Stimulated activated naive CD8-positive, alpha-beta T cell treated with anti-CD3 and anti-CD28 coated beads, Interleukin-15, Interleukin-2, amounts not matched to agents 100 ng/mL and 50 ng/mL, for 24 hours (primary cell): Measurements from ENCODE around the gene TENT5A.
"Not testable (repeated sequence)": the region's sequence is repeated elsewhere in the genome, so short reads cannot be mapped to it uniquely, and the experiment has no call there.

Experiments used
- H3K27ac Mint-ChIP-seq: one replicate; pipeline ENCODE4 v1.8.0; 2021; ENCODE audit warnings: mild to moderate bottlenecking, mixed read lengths
- H3K27me3 Mint-ChIP-seq: one replicate; pipeline ENCODE4 v1.8.0; 2021; ENCODE audit warnings: mixed read lengths
- H3K36me3 Mint-ChIP-seq: one replicate; pipeline ENCODE4 v1.8.0; 2021; ENCODE audit warnings: low read depth, mixed read lengths
- H3K4me1 Mint-ChIP-seq: one replicate; pipeline ENCODE4 v1.8.0; 2021; ENCODE audit warnings: low read depth, mixed read lengths
- H3K4me3 Mint-ChIP-seq: one replicate; pipeline ENCODE4 v1.8.0; 2021; ENCODE audit warnings: mild to moderate bottlenecking, mixed read lengths
- H3K9me3 Mint-ChIP-seq: one replicate; pipeline ENCODE4 v1.8.0; 2021; ENCODE audit warnings: mixed read lengths

TENT5A gene

DNA sequence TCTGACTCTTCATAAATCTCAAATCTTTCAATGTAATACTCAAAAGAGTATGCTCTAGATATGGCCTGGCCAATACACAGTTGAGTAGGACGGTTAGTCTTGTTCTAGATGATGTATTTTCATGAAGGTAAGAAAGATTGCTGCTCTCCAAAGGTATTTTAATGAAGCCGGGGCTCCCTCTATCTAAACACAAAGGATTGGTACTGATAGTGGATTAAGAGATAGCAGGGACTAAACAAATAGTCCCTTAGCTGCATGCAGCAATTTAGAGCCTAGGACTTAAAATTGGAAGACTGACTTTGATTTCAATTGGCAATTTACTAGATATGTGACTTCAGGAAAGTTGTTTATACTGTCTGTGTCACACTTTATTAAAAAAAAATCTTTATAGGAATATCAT lies 31.4 kb upstream of the TENT5A start:
- H3K27ac Mint-ChIP-seq = no peak overlapping the region
- H3K4me3 Mint-ChIP-seq = no peak overlapping the region
- peaks cover 15% of the 10 kb centered on the region for H3K27me3 Mint-ChIP-seq
- H3K36me3 Mint-ChIP-seq = no peaks in the 10 kb centered on the region
- H3K4me1 Mint-ChIP-seq = no peaks in the 10 kb centered on the region
- H3K9me3 Mint-ChIP-seq = peaks cover 5% of the 10 kb centered on the region

- H3K36me3 Mint-ChIP-seq = no peaks in the 10 kb centered on the region
- H3K27ac Mint-ChIP-seq = no peak overlapping the region
- H3K27me3 Mint-ChIP-seq = peaks cover 15% of the 10 kb centered on the region
- no peak overlapping the region for H3K4me3 Mint-ChIP-seq
- H3K9me3 Mint-ChIP-seq = peaks cover 5% of the 10 kb centered on the region
- no peaks in the 10 kb centered on the region for H3K4me1 Mint-ChIP-seq
Observed at GRCh38 chr6:81781624-81782023, 29.1 kb upstream of the TENT5A start.

- H3K4me1 Mint-ChIP-seq = peaks cover 4% of the 10 kb centered on the region
- no peaks in the 10 kb centered on the region for H3K36me3 Mint-ChIP-seq
- H3K27me3 Mint-ChIP-seq = peaks cover 14% of the 10 kb centered on the region
- peaks cover 5% of the 10 kb centered on the region for H3K9me3 Mint-ChIP-seq
- H3K27ac Mint-ChIP-seq = no peak overlapping the region
- no peak overlapping the region for H3K4me3 Mint-ChIP-seq
Observed at GRCh38 chr6:81777586-81778268, 25.2 kb upstream of the TENT5A start.

DNA sequence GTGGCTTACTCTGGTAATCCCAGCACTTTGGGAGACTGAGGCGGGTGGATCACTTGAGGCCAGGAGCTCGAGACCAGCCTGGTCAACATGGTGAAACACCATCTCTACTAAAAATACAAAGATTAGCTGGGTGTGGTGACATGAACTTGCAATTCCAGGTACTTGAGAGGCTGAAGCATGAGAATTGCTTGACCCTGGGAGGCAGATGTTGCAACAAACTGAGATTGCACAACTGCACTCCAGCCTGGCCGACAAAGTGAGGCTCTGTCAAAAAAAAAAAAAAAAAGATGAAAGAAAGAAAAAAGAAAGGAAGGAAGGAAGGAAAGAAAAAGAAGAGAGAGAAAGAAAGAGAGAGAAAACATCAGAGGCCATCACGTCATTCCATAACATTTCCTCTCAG lies 23.7 kb upstream of the TENT5A start:
- H3K4me3 Mint-ChIP-seq, H3K4me1 Mint-ChIP-seq, H3K27me3 Mint-ChIP-seq, H3K36me3 Mint-ChIP-seq, H3K9me3 Mint-ChIP-seq, H3K27ac Mint-ChIP-seq: not testable (repeated sequence)

GRCh38 chr6:81774542-81774941 lies 22.1 kb upstream of the TENT5A start:
- Mint-ChIP-seq H3K4me1 (peaks cover 6% of the 10 kb centered on the region), H3K27me3 (peaks cover 3% of the 10 kb centered on the region), H3K36me3 (no peaks in the 10 kb centered on the region), H3K27ac (no peak overlapping the region), H3K4me3 (no peak overlapping the region), H3K9me3 (no peaks in the 10 kb centered on the region)

DNA sequence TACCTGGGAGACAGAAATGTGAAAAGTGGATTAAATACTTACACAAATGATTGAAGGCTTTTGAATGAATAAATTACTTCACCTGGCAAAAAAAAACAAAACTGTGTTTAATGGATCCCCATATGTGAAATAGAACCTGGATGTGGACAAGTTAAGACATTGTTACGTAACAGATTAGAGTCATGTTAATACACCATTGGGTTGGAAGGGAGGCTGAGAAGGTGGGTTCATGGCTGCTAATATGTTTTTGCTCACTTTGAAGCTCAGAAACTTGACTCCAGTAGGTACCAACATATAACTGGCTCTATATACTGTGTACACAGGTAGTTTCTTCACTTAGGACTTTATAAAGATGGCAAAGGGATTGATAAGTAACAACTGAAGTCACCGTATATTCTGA lies 21.4 kb upstream of the TENT5A start:
- no peaks in the 10 kb centered on the region for H3K9me3 Mint-ChIP-seq
- no peak overlapping the region for H3K4me3 Mint-ChIP-seq
- H3K36me3 Mint-ChIP-seq = no peaks in the 10 kb centered on the region
- peaks cover 4% of the 10 kb centered on the region for H3K27me3 Mint-ChIP-seq
- peaks cover 6% of the 10 kb centered on the region for H3K4me1 Mint-ChIP-seq
- no peak overlapping the region for H3K27ac Mint-ChIP-seq

DNA sequence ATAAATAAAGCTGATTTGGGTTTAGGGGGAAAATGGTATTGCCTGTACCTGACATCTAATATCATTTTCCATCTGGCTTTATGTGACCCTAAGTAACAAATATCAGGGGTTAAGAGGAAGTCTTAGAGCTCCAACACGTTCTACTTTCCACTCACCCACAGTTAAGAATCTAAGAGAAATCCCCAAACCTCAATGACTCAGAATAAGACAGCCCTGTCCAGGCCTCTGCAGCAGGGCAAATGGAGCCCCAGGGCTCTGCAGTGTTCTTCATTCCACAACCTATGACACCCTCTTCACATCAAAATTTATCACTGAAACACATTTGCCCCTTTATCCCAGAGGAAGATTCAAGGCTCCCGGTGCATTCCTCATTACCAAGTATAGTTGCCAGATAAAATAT lies 20.3 kb upstream of the TENT5A start:
- Mint-ChIP-seq H3K9me3 (no peaks in the 10 kb centered on the region), H3K27me3 (peaks cover 11% of the 10 kb centered on the region), H3K4me3 (no peak overlapping the region), H3K36me3 (no peaks in the 10 kb centered on the region), H3K27ac (no peak overlapping the region), H3K4me1 (peaks cover 6% of the 10 kb centered on the region)

- Mint-ChIP-seq H3K27me3 (peaks cover 21% of the 10 kb centered on the region), H3K9me3 (no peaks in the 10 kb centered on the region), H3K36me3 (no peaks in the 10 kb centered on the region), H3K27ac (no peak overlapping the region), H3K4me1 (peaks cover 6% of the 10 kb centered on the region), H3K4me3 (no peak overlapping the region)
Observed at GRCh38 chr6:81771097-81771496, 18.6 kb upstream of the TENT5A start.

DNA sequence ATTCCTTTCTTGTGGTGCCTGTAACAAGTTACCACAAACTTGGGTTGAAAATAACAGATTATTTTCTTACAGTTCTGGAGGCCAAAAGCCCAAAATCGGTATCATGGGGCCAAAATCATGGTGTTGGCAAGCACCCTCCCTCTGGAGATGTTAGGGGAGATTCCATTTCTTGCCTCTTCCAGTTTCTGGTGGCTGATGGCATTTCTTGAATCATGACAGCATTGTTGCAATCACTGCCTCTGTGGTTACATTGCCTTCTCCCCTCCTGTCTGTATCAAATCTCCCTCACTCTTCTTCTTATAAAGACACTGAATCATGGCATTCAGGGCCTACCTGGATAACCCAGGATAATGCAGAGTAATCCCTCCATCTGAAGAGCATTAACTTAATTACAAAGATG lies 17.9 kb upstream of the TENT5A start:
- Mint-ChIP-seq H3K4me3 (no peak overlapping the region), H3K27ac (no peak overlapping the region), H3K4me1 (peaks cover 6% of the 10 kb centered on the region), H3K9me3 (no peaks in the 10 kb centered on the region), H3K27me3 (peaks cover 26% of the 10 kb centered on the region), H3K36me3 (no peaks in the 10 kb centered on the region)

DNA sequence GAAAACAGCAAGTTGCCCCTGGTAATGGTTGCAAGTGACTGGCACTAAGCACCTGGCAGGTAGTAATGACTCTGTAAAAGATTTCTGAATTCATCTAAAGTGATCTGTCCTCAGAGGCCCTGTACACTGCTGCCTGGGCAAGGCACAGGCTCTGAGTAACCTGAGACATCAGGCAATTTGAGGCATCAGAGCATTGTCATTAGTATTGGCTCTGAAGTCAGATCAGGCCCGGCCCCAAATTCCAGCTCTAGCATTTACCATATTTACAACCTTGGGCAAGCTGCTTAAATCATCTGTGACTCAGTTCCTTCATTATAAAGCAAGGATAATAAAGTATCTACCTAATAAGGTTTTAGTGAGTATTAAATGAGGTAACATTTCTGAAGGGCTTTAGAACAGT lies 17.3 kb upstream of the TENT5A start:
- Mint-ChIP-seq H3K4me1 (peaks cover 6% of the 10 kb centered on the region), H3K9me3 (no peaks in the 10 kb centered on the region), H3K4me3 (no peak overlapping the region), H3K27me3 (peaks cover 31% of the 10 kb centered on the region), H3K36me3 (no peaks in the 10 kb centered on the region), H3K27ac (no peak overlapping the region)

GRCh38 chr6:81768150-81768942 lies 15.9 kb upstream of the TENT5A start:
- no peak overlapping the region for H3K4me3 Mint-ChIP-seq
- peaks cover 29% of the 10 kb centered on the region for H3K27me3 Mint-ChIP-seq
- H3K9me3 Mint-ChIP-seq = no peaks in the 10 kb centered on the region
- H3K4me1 Mint-ChIP-seq = peaks cover 6% of the 10 kb centered on the region
- H3K27ac Mint-ChIP-seq = no peak overlapping the region
- H3K36me3 Mint-ChIP-seq = no peaks in the 10 kb centered on the region

GRCh38 chr6:81767163-81767891 lies 14.8 kb upstream of the TENT5A start:
- H3K4me1 Mint-ChIP-seq = no peaks in the 10 kb centered on the region
- H3K36me3 Mint-ChIP-seq = no peaks in the 10 kb centered on the region
- H3K4me3 Mint-ChIP-seq = no peak overlapping the region
- H3K9me3 Mint-ChIP-seq = no peaks in the 10 kb centered on the region
- H3K27me3 Mint-ChIP-seq = peaks cover 29% of the 10 kb centered on the region
- no peak overlapping the region for H3K27ac Mint-ChIP-seq

DNA sequence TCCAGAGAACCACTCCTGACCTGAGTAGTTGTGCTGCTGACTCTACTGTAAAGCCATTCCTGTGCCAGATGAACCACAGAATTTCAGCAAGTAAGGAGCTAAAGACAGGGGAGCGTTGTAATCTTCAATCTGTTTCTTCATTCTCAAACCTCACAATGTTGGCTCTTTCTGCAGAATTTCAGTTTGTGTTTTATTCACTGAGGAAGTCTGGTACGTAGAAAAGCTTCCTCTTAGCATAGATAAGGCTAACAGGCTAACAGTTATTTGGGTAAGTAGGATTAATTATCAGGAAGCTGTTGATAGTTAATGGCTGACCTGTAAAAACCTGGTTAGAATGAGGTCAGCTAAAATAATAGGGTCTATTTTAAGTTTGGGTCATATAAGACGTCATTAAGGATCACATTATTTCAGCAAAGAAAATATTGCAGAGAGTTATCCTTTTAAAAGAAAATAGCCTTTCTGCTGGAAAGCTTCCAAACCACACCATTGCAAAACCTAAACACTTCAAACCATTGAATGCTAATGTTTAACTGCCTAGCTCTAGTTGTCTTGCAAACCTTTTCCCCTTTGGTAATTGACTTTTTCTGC lies 14.1 kb upstream of the TENT5A start:
- H3K27me3 Mint-ChIP-seq = peaks cover 29% of the 10 kb centered on the region
- H3K27ac Mint-ChIP-seq = no peak overlapping the region
- H3K4me3 Mint-ChIP-seq = no peak overlapping the region
- H3K9me3 Mint-ChIP-seq = no peaks in the 10 kb centered on the region
- H3K4me1 Mint-ChIP-seq = no peaks in the 10 kb centered on the region
- H3K36me3 Mint-ChIP-seq = no peaks in the 10 kb centered on the region

GRCh38 chr6:81764531-81764930 lies 12.1 kb upstream of the TENT5A start:
- Mint-ChIP-seq H3K4me3 (no peak overlapping the region), H3K9me3 (no peaks in the 10 kb centered on the region), H3K4me1 (no peaks in the 10 kb centered on the region), H3K36me3 (no peaks in the 10 kb centered on the region), H3K27ac (no peak overlapping the region), H3K27me3 (peaks cover 29% of the 10 kb centered on the region)

- Mint-ChIP-seq H3K27ac (no peak overlapping the region), H3K4me1 (no peaks in the 10 kb centered on the region), H3K9me3 (no peaks in the 10 kb centered on the region), H3K36me3 (no peaks in the 10 kb centered on the region), H3K4me3 (no peak overlapping the region), H3K27me3 (peaks cover 29% of the 10 kb centered on the region)
Observed at GRCh38 chr6:81763968-81764367, 11.5 kb upstream of the TENT5A start.
